Measurements from ENCODE around the gene ZNF407. TPM values are rescaled to one million over a fixed set of nuclear protein-coding genes. Genes with fewer than 3 reads are reported as not detected.

The ZNF407 gene
- total RNA-seq, 2 experiments from 2014 or later: 16.6 to 17.0 TPM

DNA sequence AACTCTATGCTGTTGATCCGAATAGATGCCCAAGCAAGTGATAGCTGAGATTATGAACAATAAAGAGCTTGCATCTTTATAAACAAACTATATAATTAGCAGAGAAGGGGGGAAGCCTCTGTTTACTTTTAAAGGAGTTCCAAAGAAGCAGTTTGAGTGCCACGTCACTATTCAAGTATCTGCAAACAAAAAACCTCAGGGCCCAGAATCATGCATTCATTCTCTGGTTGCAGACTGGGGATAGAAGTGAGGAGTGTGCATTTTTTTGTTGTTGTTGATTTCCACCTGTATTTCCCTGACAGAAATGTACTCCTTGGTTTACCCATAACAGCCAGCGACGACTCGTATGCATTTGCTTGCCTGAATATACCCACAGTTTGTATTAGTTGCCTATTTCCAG lies 347.0 kb downstream of the ZNF407 start:
- no peaks in the 10 kb centered on the region for H3K9me3 Mint-ChIP-seq (ENCODE audit: insufficient read depth)
- POLR2A ChIA-PET: no interaction called here
- H3K4me1 Mint-ChIP-seq (ENCODE audit: low read depth): peaks cover 10% of the 10 kb centered on the region
- CTCF ChIA-PET: no interaction called here
- H3K27me3 Mint-ChIP-seq (ENCODE audit: low read depth): no peaks in the 10 kb centered on the region
- no peak overlapping the region for H3K27ac Mint-ChIP-seq
- H3K36me3 Mint-ChIP-seq (ENCODE audit: low read depth): no peaks in the 10 kb centered on the region
- ATAC-seq (no peak), DNase-seq (no peak)
- H3K4me3 Mint-ChIP-seq: no peak overlapping the region

DNA sequence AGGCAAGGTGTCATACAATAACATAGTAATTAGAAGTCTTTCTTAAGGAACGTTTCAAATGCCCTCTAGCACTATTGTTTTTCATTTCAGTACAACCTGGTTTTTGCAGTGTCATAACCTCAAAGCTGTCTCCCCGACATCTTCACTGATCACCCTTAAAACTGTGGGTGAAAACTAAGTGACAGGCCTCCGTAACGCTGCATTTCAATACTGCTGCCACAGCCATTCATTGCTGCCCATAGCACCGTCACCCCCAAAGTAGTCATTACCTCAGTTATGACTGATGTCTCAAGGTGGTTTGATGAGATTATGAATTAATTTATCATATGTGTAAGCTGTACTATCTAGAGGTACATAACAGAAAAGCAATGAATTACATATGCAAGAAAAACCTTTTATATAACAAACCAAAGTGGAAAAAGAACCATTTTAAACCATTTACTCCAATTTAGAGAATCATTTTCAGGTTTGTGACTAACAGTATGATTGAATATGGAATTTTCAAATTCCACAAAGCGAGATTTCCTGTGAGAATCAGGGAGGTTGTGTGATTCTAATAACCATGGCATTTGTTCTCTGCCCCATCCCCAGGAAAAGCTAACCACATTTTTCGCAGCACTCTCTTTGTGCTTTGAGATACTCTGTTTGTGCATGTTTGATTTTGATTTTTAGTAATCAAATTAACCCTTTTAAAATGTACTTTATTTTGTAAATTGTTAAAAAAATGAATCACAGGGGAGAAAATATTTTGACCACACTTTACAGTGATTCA lies 348.3 kb downstream of the ZNF407 start:
- Mint-ChIP-seq H3K36me3 (ENCODE audit: low read depth) (no peaks in the 10 kb centered on the region), H3K9me3 (ENCODE audit: insufficient read depth) (no peaks in the 10 kb centered on the region), H3K4me1 (ENCODE audit: low read depth) (peaks cover 15% of the 10 kb centered on the region), H3K27me3 (ENCODE audit: low read depth) (no peaks in the 10 kb centered on the region), H3K27ac (no peak overlapping the region), H3K4me3 (no peak overlapping the region)
- CTCF ChIA-PET: no interaction called here
- POLR2A ChIA-PET: no interaction called here
- ATAC-seq: no peak
- no peak for DNase-seq

DNA sequence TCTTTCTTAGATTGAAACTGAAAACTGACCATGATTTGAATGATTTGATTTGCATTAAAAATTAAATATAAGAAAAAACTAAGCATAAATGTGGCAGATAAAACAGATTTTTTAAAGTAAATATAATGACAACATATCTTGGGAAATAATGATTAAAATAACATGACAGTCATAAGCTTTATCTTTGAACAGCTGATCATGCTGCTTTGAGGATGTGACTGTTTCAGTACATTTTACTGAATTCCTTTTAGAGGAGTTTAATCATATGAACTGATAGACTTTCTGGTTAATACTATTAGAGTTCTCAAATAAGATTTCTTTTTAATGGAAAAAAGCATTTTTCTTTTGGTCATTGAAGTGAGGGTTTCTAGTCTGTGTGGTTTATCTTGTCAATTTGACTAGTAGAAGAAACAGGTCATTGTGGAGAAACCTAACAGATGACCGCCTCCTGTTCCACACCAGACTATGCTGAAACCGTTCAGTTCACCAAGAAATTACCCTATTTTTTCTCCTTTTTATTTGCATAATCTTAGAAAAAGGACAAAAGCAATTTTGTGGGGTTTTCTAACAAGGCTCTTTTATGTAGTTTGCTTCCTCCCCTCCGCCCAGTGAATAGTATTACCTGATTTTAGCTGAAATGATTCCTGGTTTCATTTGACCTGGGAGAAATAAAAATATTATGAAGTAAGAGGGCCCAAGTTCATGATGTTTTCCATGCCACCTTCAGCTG lies 349.1 kb downstream of the ZNF407 start:
- no peak overlapping the region for H3K27ac Mint-ChIP-seq
- no peaks in the 10 kb centered on the region for H3K9me3 Mint-ChIP-seq (ENCODE audit: insufficient read depth)
- peaks cover 14% of the 10 kb centered on the region for H3K4me1 Mint-ChIP-seq (ENCODE audit: low read depth)
- H3K36me3 Mint-ChIP-seq (ENCODE audit: low read depth): no peaks in the 10 kb centered on the region
- POLR2A ChIA-PET: no interaction called here
- CTCF ChIA-PET: no interaction called here
- H3K4me3 Mint-ChIP-seq: no peak overlapping the region
- H3K27me3 Mint-ChIP-seq (ENCODE audit: low read depth): no peaks in the 10 kb centered on the region
- ATAC-seq: no peak
- no peak for DNase-seq

GRCh38 chr18:74947417-74947816 lies 349.7 kb downstream of the ZNF407 start:
- ATAC-seq: no peak
- H3K27me3 Mint-ChIP-seq (ENCODE audit: low read depth): no peaks in the 10 kb centered on the region
- CTCF ChIA-PET: interaction anchor here (2.3 kb wide), 1 partner anchor 12 kb away, joined by 5 read pairs; no protein-coding TSS in a partner anchor

DNA sequence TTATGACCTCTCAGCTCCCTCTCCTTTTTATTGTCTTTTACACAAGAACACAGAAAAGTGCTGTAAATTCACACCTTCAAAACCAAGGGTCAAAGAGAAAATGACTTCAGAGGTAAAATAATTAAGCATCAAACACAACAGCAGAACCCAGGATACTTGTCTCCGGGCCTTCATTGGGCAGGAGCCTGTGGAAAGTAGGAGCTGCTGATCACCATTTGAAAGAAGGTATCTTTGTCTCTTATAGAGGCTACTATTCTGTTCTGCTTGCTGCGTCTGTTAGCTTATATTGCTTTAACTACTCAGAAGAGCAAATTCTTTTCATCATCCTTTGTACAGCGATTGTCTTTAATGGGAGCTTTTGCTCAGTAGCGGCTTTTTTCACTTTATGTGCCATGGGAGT lies 350.2 kb downstream of the ZNF407 start:
- H3K4me3 Mint-ChIP-seq: no peak overlapping the region
- no peak for DNase-seq
- H3K36me3 Mint-ChIP-seq (ENCODE audit: low read depth): no peaks in the 10 kb centered on the region
- ChIA-PET POLR2A (no interaction called here), CTCF (interaction anchor here (2.3 kb wide), 1 partner anchor 13 kb away, joined by 5 read pairs; no protein-coding TSS in a partner anchor)
- no peaks in the 10 kb centered on the region for H3K9me3 Mint-ChIP-seq (ENCODE audit: insufficient read depth)
- H3K4me1 Mint-ChIP-seq (ENCODE audit: low read depth): peaks cover 5% of the 10 kb centered on the region
- no peak overlapping the region for H3K27ac Mint-ChIP-seq
- no peaks in the 10 kb centered on the region for H3K27me3 Mint-ChIP-seq (ENCODE audit: low read depth)
- no peak for ATAC-seq

More at GRCh38 chr18:74947417-74947816, 349.7 kb downstream of the ZNF407 start:
- no peak overlapping the region for H3K4me3 Mint-ChIP-seq
- H3K36me3 Mint-ChIP-seq (ENCODE audit: low read depth): no peaks in the 10 kb centered on the region
- POLR2A ChIA-PET: no interaction called here
- H3K4me1 Mint-ChIP-seq (ENCODE audit: low read depth): peaks cover 8% of the 10 kb centered on the region
- H3K27ac Mint-ChIP-seq: no peak overlapping the region
- DNase-seq: no peak
- H3K9me3 Mint-ChIP-seq (ENCODE audit: insufficient read depth): no peaks in the 10 kb centered on the region

GRCh38 chr18:74949611-74950010 lies 351.9 kb downstream of the ZNF407 start:
- peaks cover 5% of the 10 kb centered on the region for H3K4me1 Mint-ChIP-seq (ENCODE audit: low read depth)
- POLR2A ChIA-PET: no interaction called here
- H3K4me3 Mint-ChIP-seq: no peak overlapping the region
- H3K36me3 Mint-ChIP-seq (ENCODE audit: low read depth): no peaks in the 10 kb centered on the region
- CTCF ChIA-PET: interaction anchor here (0.6 to 2.3 kb wide), 3 partner anchors 14 to 204 kb away, joined by 3 to 6 read pairs (median 5); no protein-coding TSS in a partner anchor
- ATAC-seq (no peak), DNase-seq (no peak)
- no peak overlapping the region for H3K27ac Mint-ChIP-seq
- H3K9me3 Mint-ChIP-seq (ENCODE audit: insufficient read depth): no peaks in the 10 kb centered on the region
- H3K27me3 Mint-ChIP-seq (ENCODE audit: low read depth): no peaks in the 10 kb centered on the region

- DNase-seq (no peak), ATAC-seq (no peak)
- Mint-ChIP-seq H3K4me1 (ENCODE audit: low read depth) (peaks cover 5% of the 10 kb centered on the region), H3K4me3 (no peak overlapping the region), H3K27me3 (ENCODE audit: low read depth) (no peaks in the 10 kb centered on the region), H3K36me3 (ENCODE audit: low read depth) (no peaks in the 10 kb centered on the region), H3K27ac (no peak overlapping the region), H3K9me3 (ENCODE audit: insufficient read depth) (no peaks in the 10 kb centered on the region)
- ChIA-PET POLR2A (no interaction called here), CTCF (interaction anchor here (2.0 kb wide), 1 partner anchor 13 kb away, joined by 6 read pairs; no protein-coding TSS in a partner anchor)
These were observed 352.8 kb downstream of the ZNF407 start for GRCh38 chr18:74950479-74950878.

- DNase-seq (no peak), ATAC-seq (no peak)
- Mint-ChIP-seq H3K36me3 (ENCODE audit: low read depth) (no peaks in the 10 kb centered on the region), H3K4me1 (ENCODE audit: low read depth) (peaks cover 5% of the 10 kb centered on the region), H3K9me3 (ENCODE audit: insufficient read depth) (no peaks in the 10 kb centered on the region), H3K27me3 (ENCODE audit: low read depth) (no peaks in the 10 kb centered on the region), H3K4me3 (no peak overlapping the region), H3K27ac (no peak overlapping the region)
- CTCF ChIA-PET: interaction anchor here (2.0 kb wide), 1 partner anchor 12 kb away, joined by 6 read pairs; no protein-coding TSS in a partner anchor
- POLR2A ChIA-PET: interaction anchor here (0.9 kb wide), 1 partner anchor 120 kb away, joined by 3 read pairs; no protein-coding TSS in a partner anchor
These were observed 353.6 kb downstream of the ZNF407 start for GRCh38 chr18:74951165-74951760.

GRCh38 chr18:74957588-74958224 lies 360.0 kb downstream of the ZNF407 start:
- H3K27me3 Mint-ChIP-seq (ENCODE audit: low read depth): no peaks in the 10 kb centered on the region
- ChIA-PET POLR2A (no interaction called here), CTCF (interaction anchor here (1.1 kb wide), 1 partner anchor 14 kb away, joined by 3 read pairs; no protein-coding TSS in a partner anchor)
- ATAC-seq (no peak), DNase-seq (no peak)
- no peaks in the 10 kb centered on the region for H3K4me1 Mint-ChIP-seq (ENCODE audit: low read depth)
- H3K4me3 Mint-ChIP-seq: no peak overlapping the region
- H3K9me3 Mint-ChIP-seq (ENCODE audit: insufficient read depth): no peaks in the 10 kb centered on the region
- H3K36me3 Mint-ChIP-seq (ENCODE audit: low read depth): peaks cover 2% of the 10 kb centered on the region
- no peak overlapping the region for H3K27ac Mint-ChIP-seq

GRCh38 chr18:74959216-74959615 lies 361.5 kb downstream of the ZNF407 start:
- CTCF ChIA-PET: no interaction called here
- Mint-ChIP-seq H3K27me3 (ENCODE audit: low read depth) (no peaks in the 10 kb centered on the region), H3K27ac (no peak overlapping the region), H3K4me1 (ENCODE audit: low read depth) (no peaks in the 10 kb centered on the region), H3K9me3 (ENCODE audit: insufficient read depth) (no peaks in the 10 kb centered on the region), H3K36me3 (ENCODE audit: low read depth) (peaks cover 2% of the 10 kb centered on the region), H3K4me3 (no peak overlapping the region)
- no peak for DNase-seq
- POLR2A ChIA-PET: no interaction called here
- ATAC-seq: no peak

- CTCF ChIA-PET: no interaction called here
- H3K4me1 Mint-ChIP-seq (ENCODE audit: low read depth): no peaks in the 10 kb centered on the region
- no peak for ATAC-seq
- no peak overlapping the region for H3K4me3 Mint-ChIP-seq
- H3K36me3 Mint-ChIP-seq (ENCODE audit: low read depth): peaks cover 2% of the 10 kb centered on the region
- no peaks in the 10 kb centered on the region for H3K27me3 Mint-ChIP-seq (ENCODE audit: low read depth)
- H3K27ac Mint-ChIP-seq: no peak overlapping the region
- H3K9me3 Mint-ChIP-seq (ENCODE audit: insufficient read depth): no peaks in the 10 kb centered on the region
- no peak for DNase-seq
- POLR2A ChIA-PET: no interaction called here
These were observed 363.9 kb downstream of the ZNF407 start for GRCh38 chr18:74961596-74961995.
